Activated gamma-delta T cell treated with Interleukin-2 at 50 U/mL for 16 hours (primary cell): ENCODE measurements around the gene OR2T6.
"Not testable (repeated sequence)": the region's sequence is repeated elsewhere in the genome, so short reads cannot be mapped to it uniquely, and the experiment has no call there.

ENCODE experiments used
- DNase-seq: peaks from one replicate; pipeline ENCODE4 v3.0.0-alpha.2; 2020

Gene OR2T6

GRCh38 chr1:248433811-248434415 lies 58.4 kb downstream of the OR2T6 start:
- DNase-seq = not testable (repeated sequence)

GRCh38 chr1:248434913-248435312 lies 59.4 kb downstream of the OR2T6 start:
- DNase-seq = not testable (repeated sequence)

- DNase-seq = not testable (repeated sequence)
These were observed 60.8 kb downstream of the OR2T6 start for GRCh38 chr1:248436303-248436702.

- not testable (repeated sequence) for DNase-seq
These were observed 63.1 kb downstream of the OR2T6 start for GRCh38 chr1:248438668-248439067.

- not testable (repeated sequence) for DNase-seq
These were observed 63.7 kb downstream of the OR2T6 start for GRCh38 chr1:248439283-248439682.
